BLaER1 (cell line): ENCODE data around the gene MAP3K5.
A peak's percentile ranks its signal among the peaks of the same experiment; 100 is the strongest.

Experiments
- H3K27ac ChIP-seq: shearing (Covaris generic); formaldehyde crosslinking; 2 replicates; pipeline ENCODE4 v1.8.1; 2022
- H3K27me3 ChIP-seq: shearing (Covaris generic); formaldehyde crosslinking; 2 replicates; pipeline ENCODE4 v1.8.1; 2022
- H3K36me3 ChIP-seq: shearing (Covaris generic); formaldehyde crosslinking; 2 replicates; pipeline ENCODE4 v1.8.1; 2022
- H3K4me1 ChIP-seq: shearing (Covaris generic); formaldehyde crosslinking; 2 replicates; pipeline ENCODE4 v1.8.1; 2022
- H3K4me2 ChIP-seq: shearing (Covaris generic); formaldehyde crosslinking; 2 replicates; pipeline ENCODE4 v1.8.1; 2022
- H3K4me3 ChIP-seq: shearing (Covaris generic); formaldehyde crosslinking; 2 replicates; pipeline ENCODE4 v1.8.1; 2022
- H3K9ac ChIP-seq: shearing (Covaris generic); formaldehyde crosslinking; 2 replicates; pipeline ENCODE4 v1.8.1; 2022
- H3K9me3 ChIP-seq: shearing (Covaris generic); formaldehyde crosslinking; 2 replicates; pipeline ENCODE4 v1.8.1; 2022
- H4K20me1 ChIP-seq: shearing (Covaris generic); formaldehyde crosslinking; 2 replicates; pipeline ENCODE4 v1.8.1; 2022
- Cebpa-rat ChIP-seq: shearing (Covaris generic); IDR thresholded peaks from 2 replicates; pipeline ENCODE4 v1.8.1; 2022

Gene MAP3K5

DNA sequence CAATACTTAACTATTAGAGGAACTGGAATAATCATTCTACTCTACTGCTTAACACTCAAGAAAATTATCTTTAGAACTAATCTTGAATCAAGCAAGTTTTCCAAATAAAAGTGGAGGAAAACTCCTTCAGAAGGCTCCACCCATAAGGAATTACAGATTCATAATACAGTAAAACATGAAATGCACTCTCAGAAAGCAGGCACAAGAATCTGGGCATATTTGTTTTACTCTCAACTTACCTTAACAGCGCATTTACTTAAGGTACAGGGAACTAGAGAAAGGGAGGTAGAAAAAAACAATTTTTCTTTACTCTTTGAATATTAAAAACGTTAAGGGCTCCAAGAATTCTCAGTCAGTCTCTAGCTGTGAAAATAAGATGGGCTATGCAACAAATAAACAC lies 140.3 kb downstream of the MAP3K5 start:
- H4K20me1 ChIP-seq: no peaks in the 10 kb centered on the region
- TF ChIP-seq Cebpa-rat: no peak
- no peaks in the 10 kb centered on the region for H3K27me3 ChIP-seq
- H3K4me3 ChIP-seq: no peak overlapping the region
- no peak overlapping the region for H3K9ac ChIP-seq
- peaks cover 21% of the 10 kb centered on the region for H3K4me1 ChIP-seq
- no peak overlapping the region for H3K27ac ChIP-seq
- H3K4me2 ChIP-seq: no peak overlapping the region
- H3K36me3 ChIP-seq: no peaks in the 10 kb centered on the region; the same call in 1 of the 2 replicates
- H3K9me3 ChIP-seq: no peaks in the 10 kb centered on the region

DNA sequence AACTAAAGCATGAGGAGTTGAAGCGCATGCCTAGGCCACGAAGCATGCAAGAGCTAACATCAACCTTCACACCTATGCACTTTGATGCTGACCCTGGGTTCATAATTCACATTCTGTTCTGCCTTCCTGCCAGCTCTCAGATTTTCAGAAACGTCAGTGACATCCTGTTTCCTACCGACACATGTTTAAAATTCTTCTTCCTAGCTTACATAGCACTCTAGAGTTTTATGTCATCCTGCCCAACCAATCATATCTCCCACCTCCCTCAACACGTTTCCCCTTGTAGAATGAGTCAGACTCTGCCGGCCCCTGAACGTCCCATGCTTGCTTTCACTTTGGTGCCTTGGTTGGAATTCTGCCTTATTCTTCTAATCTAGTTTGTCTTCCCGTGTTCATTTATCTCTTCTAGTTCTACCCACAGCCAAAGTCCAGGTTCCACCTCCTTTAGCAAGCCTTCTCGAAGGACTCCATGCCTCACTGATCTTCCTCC lies 144.9 kb downstream of the MAP3K5 start:
- Histone ChIP-seq H3K27me3 (no peaks in the 10 kb centered on the region), H4K20me1 (no peaks in the 10 kb centered on the region), H3K27ac (no peak overlapping the region), H3K4me2 (peak overlapping the region; percentile 44), H3K4me1 (peaks cover 9% of the 10 kb centered on the region), H3K4me3 (no peak overlapping the region), H3K36me3 (no peaks in the 10 kb centered on the region; the same call in 1 of the 2 replicates), H3K9me3 (no peaks in the 10 kb centered on the region), H3K9ac (no peak overlapping the region)
- no peak for TF ChIP-seq Cebpa-rat

DNA sequence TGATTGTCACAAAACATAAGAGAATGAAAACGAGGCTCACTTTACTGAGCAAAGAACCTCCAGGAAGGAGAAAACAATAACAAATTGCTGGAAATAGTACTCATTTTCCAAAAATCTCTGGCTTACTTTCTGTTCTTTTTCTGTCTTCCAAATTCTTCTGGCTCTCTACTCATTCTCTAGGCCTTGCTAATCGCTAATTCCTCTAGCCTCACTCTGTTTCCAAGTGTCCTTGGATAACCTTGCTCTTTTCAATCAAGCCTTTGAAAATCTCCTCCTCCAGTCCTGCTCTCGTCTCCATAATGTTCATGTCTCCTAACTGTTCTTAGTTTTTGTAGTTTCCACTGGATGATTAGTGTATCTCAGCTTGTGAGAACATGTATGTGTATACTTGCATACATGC lies 145.9 kb downstream of the MAP3K5 start:
- no peaks in the 10 kb centered on the region for H4K20me1 ChIP-seq
- no peak overlapping the region for H3K9ac ChIP-seq
- H3K27ac ChIP-seq: no peak overlapping the region
- no peaks in the 10 kb centered on the region for H3K9me3 ChIP-seq
- H3K4me1 ChIP-seq: peaks cover 9% of the 10 kb centered on the region
- no peak overlapping the region for H3K4me2 ChIP-seq
- no peak for TF ChIP-seq Cebpa-rat
- H3K4me3 ChIP-seq: no peak overlapping the region
- H3K36me3 ChIP-seq: no peaks in the 10 kb centered on the region; the same call in 1 of the 2 replicates
- H3K27me3 ChIP-seq: no peaks in the 10 kb centered on the region

GRCh38 chr6:136644597-136644952 lies 147.7 kb downstream of the MAP3K5 start:
- H3K4me3 ChIP-seq: no peak overlapping the region
- no peak for TF ChIP-seq Cebpa-rat
- H3K27ac ChIP-seq: no peak overlapping the region
- H3K9ac ChIP-seq: no peak overlapping the region
- H4K20me1 ChIP-seq: no peaks in the 10 kb centered on the region
- no peaks in the 10 kb centered on the region for H3K27me3 ChIP-seq
- H3K4me2 ChIP-seq: no peak overlapping the region
- no peaks in the 10 kb centered on the region for H3K36me3 ChIP-seq
- H3K4me1 ChIP-seq: peaks cover 15% of the 10 kb centered on the region
- H3K9me3 ChIP-seq: no peaks in the 10 kb centered on the region

GRCh38 chr6:136643850-136644596 lies 148.3 kb downstream of the MAP3K5 start:
- H3K4me3 ChIP-seq: no peak overlapping the region
- no peak overlapping the region for H3K27ac ChIP-seq
- peaks cover 17% of the 10 kb centered on the region for H3K4me1 ChIP-seq

GRCh38 chr6:136641873-136642465 lies 150.3 kb downstream of the MAP3K5 start:
- no peak overlapping the region for H3K4me2 ChIP-seq
- no peak overlapping the region for H3K27ac ChIP-seq
- H3K36me3 ChIP-seq: 0 out of 2 replicates have a peak, but pooled peaks cover 2% of the 10 kb centered on the region
- H3K27me3 ChIP-seq: no peaks in the 10 kb centered on the region
- H3K9me3 ChIP-seq: no peaks in the 10 kb centered on the region
- H3K4me3 ChIP-seq: no peak overlapping the region
- TF ChIP-seq Cebpa-rat: no peak
- H3K4me1 ChIP-seq: peaks cover 8% of the 10 kb centered on the region; the same call in 1 of the 2 replicates
- H4K20me1 ChIP-seq: no peaks in the 10 kb centered on the region
- no peak overlapping the region for H3K9ac ChIP-seq

More at GRCh38 chr6:136643850-136644596, 148.3 kb downstream of the MAP3K5 start:
- Histone ChIP-seq H3K4me2 (no peak overlapping the region), H3K36me3 (no peaks in the 10 kb centered on the region), H3K9ac (no peak overlapping the region), H3K27me3 (no peaks in the 10 kb centered on the region), H3K9me3 (no peaks in the 10 kb centered on the region), H4K20me1 (no peaks in the 10 kb centered on the region)
- TF ChIP-seq Cebpa-rat: no peak

GRCh38 chr6:136641166-136641565 lies 151.1 kb downstream of the MAP3K5 start:
- Histone ChIP-seq H3K9me3 (no peaks in the 10 kb centered on the region), H3K4me3 (no peak overlapping the region), H3K4me2 (no peak overlapping the region), H3K27me3 (no peaks in the 10 kb centered on the region), H3K27ac (no peak overlapping the region), H3K4me1 (peaks cover 8% of the 10 kb centered on the region; the same call in 1 of the 2 replicates), H3K9ac (no peak overlapping the region), H4K20me1 (no peaks in the 10 kb centered on the region), H3K36me3 (0 out of 2 replicates have a peak, but pooled peaks cover 10% of the 10 kb centered on the region)
- TF ChIP-seq Cebpa-rat: no peak

DNA sequence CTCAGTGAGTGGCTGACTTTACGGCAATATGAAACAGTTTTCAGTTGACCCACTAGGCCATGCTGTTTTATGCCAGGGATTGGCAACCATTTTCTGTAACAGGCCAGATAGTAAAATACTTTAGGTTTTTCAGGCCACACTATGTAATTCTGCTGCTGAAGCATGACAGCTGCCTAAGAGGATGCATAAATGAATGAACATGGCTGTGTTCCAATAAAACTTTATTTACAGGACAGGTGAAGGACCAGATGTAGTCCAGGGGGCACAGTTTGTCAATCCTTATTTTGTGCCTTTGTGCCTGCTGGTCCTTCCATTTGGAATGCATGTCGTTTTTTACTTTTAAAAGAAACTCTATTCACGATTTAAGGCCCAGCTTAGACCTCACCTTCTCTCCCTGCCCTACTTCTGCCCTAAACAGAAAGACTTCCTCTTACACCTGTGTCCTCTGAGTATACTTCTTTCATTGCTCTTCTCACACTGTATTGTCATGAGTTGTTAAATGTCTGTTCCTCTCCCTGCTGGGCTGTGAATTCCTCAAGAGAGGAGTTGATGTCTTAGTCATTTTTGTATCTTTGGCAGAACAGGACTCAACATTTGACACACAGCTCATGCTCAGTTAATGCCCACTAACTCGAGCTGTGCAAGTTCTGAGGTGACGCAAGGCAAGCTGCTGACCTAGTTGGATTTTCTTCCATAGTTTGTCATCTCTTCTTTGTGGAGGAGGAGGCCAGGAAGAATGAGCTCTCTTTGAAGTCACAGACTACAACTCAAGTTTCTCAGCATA lies 152.0 kb downstream of the MAP3K5 start:
- Histone ChIP-seq H3K4me2 (no peak overlapping the region), H3K9ac (no peak overlapping the region), H3K27me3 (no peaks in the 10 kb centered on the region), H4K20me1 (no peaks in the 10 kb centered on the region), H3K36me3 (0 out of 2 replicates have a peak, but pooled peaks cover 11% of the 10 kb centered on the region), H3K4me3 (no peak overlapping the region), H3K9me3 (no peaks in the 10 kb centered on the region), H3K27ac (no peak overlapping the region), H3K4me1 (peaks cover 8% of the 10 kb centered on the region; the same call in 1 of the 2 replicates)
- no peak for TF ChIP-seq Cebpa-rat

DNA sequence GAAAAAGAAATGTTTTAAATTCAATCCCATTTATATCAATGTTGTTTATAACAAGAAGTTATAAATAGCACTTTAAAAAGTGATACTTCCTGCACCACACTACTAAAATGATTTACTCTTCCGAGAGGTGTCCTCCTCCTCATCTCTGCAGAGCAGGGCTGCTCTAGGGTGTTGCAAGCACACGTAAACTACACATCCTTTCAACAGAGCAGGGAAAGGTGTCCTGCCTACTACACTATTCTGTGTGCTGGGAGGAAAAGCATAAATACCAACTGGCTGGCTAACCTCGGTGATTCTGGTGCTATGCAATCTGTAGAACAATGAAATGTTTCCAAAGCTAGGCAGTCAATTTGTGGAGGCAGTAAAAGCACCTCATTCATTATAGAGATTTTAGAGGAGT lies 152.6 kb downstream of the MAP3K5 start:
- Histone ChIP-seq H3K9me3 (no peaks in the 10 kb centered on the region), H3K4me3 (no peak overlapping the region), H3K9ac (no peak overlapping the region), H4K20me1 (no peaks in the 10 kb centered on the region), H3K27me3 (no peaks in the 10 kb centered on the region), H3K4me2 (no peak overlapping the region), H3K36me3 (0 out of 2 replicates have a peak, but pooled peaks cover 12% of the 10 kb centered on the region), H3K27ac (no peak overlapping the region), H3K4me1 (peaks cover 8% of the 10 kb centered on the region; the same call in 1 of the 2 replicates)
- no peak for TF ChIP-seq Cebpa-rat

- no peak overlapping the region for H3K27ac ChIP-seq
- no peak for TF ChIP-seq Cebpa-rat
- H3K9ac ChIP-seq: no peak overlapping the region
- no peak overlapping the region for H3K4me3 ChIP-seq
- no peaks in the 10 kb centered on the region for H3K27me3 ChIP-seq
- H4K20me1 ChIP-seq: no peaks in the 10 kb centered on the region
- no peaks in the 10 kb centered on the region for H3K9me3 ChIP-seq
- no peak overlapping the region for H3K4me2 ChIP-seq
- peaks cover 17% of the 10 kb centered on the region; the same call in 1 of the 2 replicates for H3K36me3 ChIP-seq
- H3K4me1 ChIP-seq: peaks cover 8% of the 10 kb centered on the region; the same call in 1 of the 2 replicates
These were observed 156.7 kb downstream of the MAP3K5 start for GRCh38 chr6:136635615-136636014.
